ENCODE measurements around the gene CYP27A1.

CYP27A1 gene

DNA sequence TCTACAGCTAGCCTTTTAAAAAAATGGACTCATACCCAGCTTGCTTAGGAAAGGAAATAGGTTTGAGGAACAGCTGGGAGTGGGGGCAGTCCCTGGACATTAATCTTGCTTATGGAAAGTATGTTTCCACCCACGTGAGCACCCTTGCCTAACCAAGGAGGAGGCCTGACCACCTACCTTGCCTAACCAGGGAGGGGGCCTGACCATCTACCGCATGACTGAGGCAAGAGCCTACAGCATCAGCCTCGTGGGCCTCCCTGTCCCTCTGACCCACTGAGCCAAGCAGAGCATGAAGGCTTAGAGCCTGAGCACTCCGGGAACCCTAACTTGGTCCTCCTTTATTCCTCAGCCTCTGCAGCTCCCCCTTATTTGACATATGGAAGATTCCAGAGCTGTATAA is 29.4 kb downstream of the CYP27A1 start:
- H3K4me3 ChIP-seq (ENCODE audit: low read depth, low read length), result no peak overlapping the region
- TF ChIP-seq, protein P1, sequence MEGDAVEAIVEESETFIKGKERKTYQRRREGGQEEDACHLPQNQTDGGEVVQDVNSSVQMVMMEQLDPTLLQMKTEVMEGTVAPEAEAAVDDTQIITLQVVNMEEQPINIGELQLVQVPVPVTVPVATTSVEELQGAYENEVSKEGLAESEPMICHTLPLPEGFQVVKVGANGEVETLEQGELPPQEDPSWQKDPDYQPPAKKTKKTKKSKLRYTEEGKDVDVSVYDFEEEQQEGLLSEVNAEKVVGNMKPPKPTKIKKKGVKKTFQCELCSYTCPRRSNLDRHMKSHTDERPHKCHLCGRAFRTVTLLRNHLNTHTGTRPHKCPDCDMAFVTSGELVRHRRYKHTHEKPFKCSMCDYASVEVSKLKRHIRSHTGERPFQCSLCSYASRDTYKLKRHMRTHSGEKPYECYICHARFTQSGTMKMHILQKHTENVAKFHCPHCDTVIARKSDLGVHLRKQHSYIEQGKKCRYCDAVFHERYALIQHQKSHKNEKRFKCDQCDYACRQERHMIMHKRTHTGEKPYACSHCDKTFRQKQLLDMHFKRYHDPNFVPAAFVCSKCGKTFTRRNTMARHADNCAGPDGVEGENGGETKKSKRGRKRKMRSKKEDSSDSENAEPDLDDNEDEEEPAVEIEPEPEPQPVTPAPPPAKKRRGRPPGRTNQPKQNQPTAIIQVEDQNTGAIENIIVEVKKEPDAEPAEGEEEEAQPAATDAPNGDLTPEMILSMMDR (IDR thresholded peaks at IDR 0.05; ENCODE audit: borderline replicate concordance, insufficient read depth, low read depth, low read length), result no peak

DNA sequence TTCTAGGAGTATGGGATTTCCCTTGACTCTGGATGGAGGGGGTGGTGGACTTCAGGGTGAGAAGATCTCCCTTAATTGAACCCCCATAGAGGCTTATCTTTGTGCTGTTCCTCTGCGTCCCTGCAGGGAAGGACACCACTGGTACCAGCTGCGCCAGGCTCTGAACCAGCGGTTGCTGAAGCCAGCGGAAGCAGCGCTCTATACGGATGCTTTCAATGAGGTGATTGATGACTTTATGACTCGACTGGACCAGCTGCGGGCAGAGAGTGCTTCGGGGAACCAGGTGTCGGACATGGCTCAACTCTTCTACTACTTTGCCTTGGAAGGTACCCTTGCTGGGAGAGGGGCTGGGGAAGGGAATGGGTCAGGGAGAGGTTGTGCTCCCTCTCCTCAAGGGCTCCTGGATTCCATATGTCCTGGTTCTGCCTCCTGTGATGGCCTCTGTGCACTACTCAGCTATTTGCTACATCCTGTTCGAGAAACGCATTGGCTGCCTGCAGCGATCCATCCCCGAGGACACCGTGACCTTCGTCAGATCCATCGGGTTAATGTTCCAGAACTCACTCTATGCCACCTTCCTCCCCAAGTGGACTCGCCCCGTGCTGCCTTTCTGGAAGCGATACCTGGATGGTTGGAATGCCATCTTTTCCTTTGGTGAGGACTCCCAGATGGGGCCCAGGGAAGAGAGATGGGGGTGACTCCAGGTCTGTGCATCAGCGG is 30.3 kb downstream of the CYP27A1 start:
- H3K4me3 ChIP-seq (ENCODE audit: low read depth, low read length), result no peak overlapping the region
- TF ChIP-seq, protein P1 (IDR thresholded peaks at IDR 0.05; ENCODE audit: borderline replicate concordance, insufficient read depth, low read depth, low read length), result no peak

DNA sequence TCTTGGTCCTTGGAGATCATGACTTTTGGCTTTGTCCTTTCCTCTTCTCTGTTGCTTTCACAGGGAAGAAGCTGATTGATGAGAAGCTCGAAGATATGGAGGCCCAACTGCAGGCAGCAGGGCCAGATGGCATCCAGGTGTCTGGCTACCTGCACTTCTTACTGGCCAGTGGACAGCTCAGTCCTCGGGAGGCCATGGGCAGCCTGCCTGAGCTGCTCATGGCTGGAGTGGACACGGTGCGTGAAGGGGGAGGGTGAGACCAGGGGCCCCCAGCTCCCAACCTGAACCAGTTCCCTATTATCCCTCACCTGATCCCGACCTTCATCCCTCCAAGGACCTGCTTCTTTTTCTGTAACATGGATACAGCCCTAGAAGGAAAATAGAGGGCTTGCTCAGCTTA is 30.9 kb downstream of the CYP27A1 start:
- TF ChIP-seq, protein P1 (IDR thresholded peaks at IDR 0.05; ENCODE audit: borderline replicate concordance, insufficient read depth, low read depth, low read length), result no peak
- H3K4me3 ChIP-seq (ENCODE audit: low read depth, low read length), result no peak overlapping the region

DNA sequence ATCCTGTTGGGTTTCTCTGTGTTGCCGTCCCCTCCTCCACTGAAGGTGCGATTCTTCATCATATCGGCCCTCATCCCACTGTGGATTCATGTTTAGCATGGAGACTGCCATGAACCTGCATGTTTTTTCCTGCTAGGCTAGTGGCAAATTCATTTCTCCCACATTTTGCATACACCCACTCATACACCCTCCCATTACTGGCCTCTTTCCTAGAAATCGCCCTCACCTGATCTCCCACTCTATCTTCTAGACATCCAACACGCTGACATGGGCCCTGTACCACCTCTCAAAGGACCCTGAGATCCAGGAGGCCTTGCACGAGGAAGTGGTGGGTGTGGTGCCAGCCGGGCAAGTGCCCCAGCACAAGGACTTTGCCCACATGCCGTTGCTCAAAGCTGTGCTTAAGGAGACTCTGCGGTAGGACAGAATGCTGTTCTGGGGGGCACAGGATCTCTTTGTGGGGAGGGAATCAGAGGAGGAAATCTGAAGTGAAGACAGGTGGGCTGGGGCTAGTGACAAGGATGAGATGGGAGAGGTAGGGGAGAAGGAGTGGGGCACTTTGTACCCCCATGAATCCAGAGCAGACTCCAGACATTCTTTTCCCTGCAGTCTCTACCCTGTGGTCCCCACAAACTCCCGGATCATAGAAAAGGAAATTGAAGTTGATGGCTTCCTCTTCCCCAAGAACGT is 32.0 kb downstream of the CYP27A1 start:
- TF ChIP-seq, protein P1 (IDR thresholded peaks at IDR 0.05; ENCODE audit: borderline replicate concordance, insufficient read depth, low read depth, low read length), result no peak
- no peak overlapping the region for H3K4me3 ChIP-seq (ENCODE audit: low read depth, low read length)

DNA sequence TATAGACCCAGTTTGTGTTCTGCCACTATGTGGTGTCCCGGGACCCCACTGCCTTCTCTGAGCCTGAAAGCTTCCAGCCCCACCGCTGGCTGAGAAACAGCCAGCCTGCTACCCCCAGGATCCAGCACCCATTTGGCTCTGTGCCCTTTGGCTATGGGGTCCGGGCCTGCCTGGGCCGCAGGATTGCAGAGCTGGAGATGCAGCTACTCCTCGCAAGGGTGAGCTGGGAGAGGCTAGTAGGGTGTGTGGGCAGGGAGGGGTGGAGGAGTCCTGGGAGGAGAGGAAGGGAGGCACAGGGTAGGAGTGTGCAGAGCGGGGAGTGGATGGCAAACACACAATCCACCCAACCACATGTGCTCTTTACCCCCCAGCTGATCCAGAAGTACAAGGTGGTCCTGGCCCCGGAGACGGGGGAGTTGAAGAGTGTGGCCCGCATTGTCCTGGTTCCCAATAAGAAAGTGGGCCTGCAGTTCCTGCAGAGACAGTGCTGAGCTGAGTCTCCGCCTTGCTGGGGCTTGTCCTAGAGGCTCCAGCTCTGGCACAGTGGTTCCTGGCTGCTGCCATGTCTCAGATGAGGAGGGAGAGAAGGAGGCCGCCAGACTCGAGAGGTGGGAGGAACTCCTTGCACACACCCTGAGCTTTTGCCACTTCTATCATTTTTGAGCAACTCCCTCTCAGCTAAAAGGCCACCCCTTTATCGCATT is 32.7 kb downstream of the CYP27A1 start:
- TF ChIP-seq, protein P1 (IDR thresholded peaks at IDR 0.05; ENCODE audit: borderline replicate concordance, insufficient read depth, low read depth, low read length), result no peak
- no peak overlapping the region for H3K4me3 ChIP-seq (ENCODE audit: low read depth, low read length)

DNA sequence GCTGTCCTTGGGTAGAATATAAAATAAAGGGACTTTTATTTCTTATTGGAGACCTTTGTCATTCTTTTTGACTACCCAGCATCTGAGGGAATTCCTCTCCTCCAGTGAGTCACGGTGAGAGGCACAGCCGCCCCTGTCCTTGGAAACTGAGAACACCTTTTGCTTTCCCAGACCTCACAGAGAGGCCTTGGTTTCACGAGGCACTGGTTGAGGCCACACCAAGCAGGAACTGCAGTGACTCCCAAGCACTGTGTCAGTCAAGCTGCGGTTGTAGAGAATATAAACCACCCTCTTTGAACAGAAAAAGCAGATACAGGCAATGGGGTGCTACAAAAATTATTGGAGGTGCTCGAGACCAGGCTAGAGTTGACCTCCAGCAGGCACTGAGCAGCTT is 33.3 kb downstream of the CYP27A1 start:
- H3K4me3 ChIP-seq (ENCODE audit: low read depth, low read length), result no peak overlapping the region

More for the DNA sequence above, 33.3 kb downstream of the CYP27A1 start:
- TF ChIP-seq, protein P1 (IDR thresholded peaks at IDR 0.05; ENCODE audit: borderline replicate concordance, insufficient read depth, low read depth, low read length), result no peak
